Vagina (tissue), 2 donors: Measurements from ENCODE around the gene CENPH.

Experiments
- POLR2A ChIP-seq, 2 donors: fragments of 450-650 bp; IDR thresholded peaks; one replicate each; pipeline ENCODE4 v1.6.1; 2017; ENCODE audit warnings: antibody characterized with exemption in 2 of 2, mild to moderate bottlenecking in 2 of 2, moderate library complexity in 2 of 2
- TF ChIP-seq, protein P1 (sequence below), 3 experiments: fragments of 450-650 bp in 2 of 3; fragments of 200-600 bp in 1 of 3; sonication (generic) in 1 of 3; IDR thresholded peaks; one replicate each; pipeline ENCODE4 v1.5.1; 2017 to 2019; ENCODE audit warnings: antibody characterized with exemption in 3 of 3, mild to moderate bottlenecking in 2 of 3, moderate library complexity in 2 of 3

DNA sequence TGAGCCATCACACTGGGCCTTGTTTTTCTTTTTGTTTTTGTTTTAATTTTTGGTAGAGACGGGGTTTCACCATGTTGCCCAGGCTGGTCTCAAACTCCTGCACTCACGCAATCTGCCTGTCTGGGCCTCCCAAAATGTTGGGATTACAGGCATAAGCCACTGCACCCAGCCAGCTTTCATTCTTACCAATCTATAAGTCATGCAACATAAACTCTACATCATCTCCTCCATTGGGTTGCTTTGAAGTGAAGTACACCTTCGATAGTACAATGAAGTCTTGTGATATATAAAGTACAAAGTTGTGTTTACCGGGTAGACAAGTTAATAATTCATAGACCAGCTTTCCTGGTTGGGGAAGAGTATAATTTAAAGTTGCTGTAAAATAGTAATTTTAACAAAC lies 36.5 kb downstream of the CENPH start:
- TF ChIP-seq, protein P1, sequence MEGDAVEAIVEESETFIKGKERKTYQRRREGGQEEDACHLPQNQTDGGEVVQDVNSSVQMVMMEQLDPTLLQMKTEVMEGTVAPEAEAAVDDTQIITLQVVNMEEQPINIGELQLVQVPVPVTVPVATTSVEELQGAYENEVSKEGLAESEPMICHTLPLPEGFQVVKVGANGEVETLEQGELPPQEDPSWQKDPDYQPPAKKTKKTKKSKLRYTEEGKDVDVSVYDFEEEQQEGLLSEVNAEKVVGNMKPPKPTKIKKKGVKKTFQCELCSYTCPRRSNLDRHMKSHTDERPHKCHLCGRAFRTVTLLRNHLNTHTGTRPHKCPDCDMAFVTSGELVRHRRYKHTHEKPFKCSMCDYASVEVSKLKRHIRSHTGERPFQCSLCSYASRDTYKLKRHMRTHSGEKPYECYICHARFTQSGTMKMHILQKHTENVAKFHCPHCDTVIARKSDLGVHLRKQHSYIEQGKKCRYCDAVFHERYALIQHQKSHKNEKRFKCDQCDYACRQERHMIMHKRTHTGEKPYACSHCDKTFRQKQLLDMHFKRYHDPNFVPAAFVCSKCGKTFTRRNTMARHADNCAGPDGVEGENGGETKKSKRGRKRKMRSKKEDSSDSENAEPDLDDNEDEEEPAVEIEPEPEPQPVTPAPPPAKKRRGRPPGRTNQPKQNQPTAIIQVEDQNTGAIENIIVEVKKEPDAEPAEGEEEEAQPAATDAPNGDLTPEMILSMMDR (IDR thresholded peaks at IDR 0.05) = no peak
- TF ChIP-seq POLR2A (IDR thresholded peaks at IDR 0.05) = no peak
